Measurements from ENCODE around the gene PITHD1.

GRCh38 chr1:23817633-23818032 is 39.4 kb downstream of the PITHD1 start:
- TF ChIP-seq CTCF (IDR thresholded peaks at IDR 0.05) = no peak
- TF ChIP-seq POLR2A (IDR thresholded peaks at IDR 0.05) = no peak
- TF ChIP-seq POLR2AphosphoS5 (IDR thresholded peaks at IDR 0.05) = no peak

Measured in stomach (tissue), 4 donors.